Body of pancreas (tissue), 4 donors: ENCODE measurements around the gene TSPAN4. TPM values are rescaled to one million over a fixed set of nuclear protein-coding genes. Genes with fewer than 3 reads are reported as not detected.

Source experiments
- ATAC-seq: fragments of 150-250 bp; one replicate; pipeline ENCODE4 v1.9.1; 2016
- DNase-seq, 4 donors: peaks; one replicate each; pipeline ENCODE4 v3.0.0-alpha.2; 2019
- H3K27ac ChIP-seq, 4 donors: fragments of 200-600 bp; sonication (generic); 1 replicate in 3 of 4; 2 replicates in 1 of 4; pipeline versions ENCODE4 v1.5.1 to v1.6.1; 2016 to 2019; ENCODE audit warnings: mild to moderate bottlenecking in 1 of 4, mixed read lengths in 1 of 4, moderate library complexity in 1 of 4
- H3K27me3 ChIP-seq, 2 donors: fragments of 200-600 bp; sonication (generic); one replicate each; pipeline ENCODE4 v1.6.0; 2016; ENCODE audit warnings: mild to moderate bottlenecking in 1 of 2
- H3K36me3 ChIP-seq, 2 donors: fragments of 200-600 bp; sonication (generic); replicated peaks in 1 of 2; 2 replicates each; pipeline ENCODE4 v1.5.1; 2016; ENCODE audit warnings: low read depth in 2 of 2; ENCODE audit not compliant: insufficient read depth in 1 of 2
- H3K4me1 ChIP-seq: fragments of 200-600 bp; sonication (generic); one replicate; pipeline ENCODE4 v1.6.0; 2016
- H3K4me3 ChIP-seq, 2 donors: fragments of 200-600 bp; sonication (generic); 1 replicate in 1 of 2; 2 replicates in 1 of 2; pipeline ENCODE4 v1.5.1; 2016 to 2019
- H3K9me3 ChIP-seq, 3 donors: fragments of 200-600 bp; sonication (generic); 1 replicate in 2 of 3; 2 replicates in 1 of 3; pipeline ENCODE4 v1.5.1; 2016
- POLR2A ChIP-seq, 3 donors: fragments of 450-650 bp; IDR thresholded peaks; one replicate each; pipeline ENCODE4 v1.6.1; 2016; ENCODE audit warnings: antibody characterized with exemption in 3 of 3, mild to moderate bottlenecking in 2 of 3
- WGBS, 2 donors: methylation state at CpG; one replicate each; pipeline ENCODE4 v1.1.5; 2017; 5-methylcytosine and 5-hydroxymethylcytosine counted together
- intact Hi-C: fragments of 100-400 bp; cut with DNase I; formaldehyde crosslinking; loops from one replicate; pipeline ENCODE4 v1.15.1; 2023
- total RNA-seq, 2 donors: library from RNA; depleted of rRNA; stranded (reverse); fragments of >200 nt; gene quantifications; one replicate each; pipeline ENCODE4 v1.1.0, GENCODE V29; 2016
- TF ChIP-seq, protein P1 (sequence below), 7 experiments: fragments of 450-650 bp in 4 of 7; fragments of 200-600 bp in 3 of 7; sonication (generic) in 3 of 7; IDR thresholded peaks; one replicate each; pipeline ENCODE4 v1.5.1; 2016 to 2019; ENCODE audit warnings: antibody characterized with exemption in 7 of 7

Gene TSPAN4
- total RNA-seq, 2 donors from 2014 or later, result 44.9 to 87.7 TPM

DNA sequence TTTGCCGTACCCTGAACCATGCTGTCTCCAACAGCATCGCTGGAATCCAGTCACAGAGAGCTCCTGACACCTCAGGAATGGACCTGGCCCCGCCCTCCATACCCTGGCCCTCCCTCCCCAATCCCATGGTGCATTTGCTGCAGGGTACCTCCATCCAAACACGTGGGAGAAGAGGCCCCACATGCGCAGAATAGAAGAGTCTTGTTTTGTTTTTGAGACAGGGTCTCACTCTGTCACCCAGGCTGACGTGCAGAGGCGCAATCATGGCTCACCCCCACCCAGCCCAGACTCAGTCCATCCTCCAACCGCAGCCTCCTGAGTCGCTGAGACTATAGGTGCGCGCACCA is 26.2 kb upstream of the TSPAN4 start:
- WGBS, 2 donors, result 86 to 87% methylated on average over 8 to 11 of the region's 11 CpGs
- no peaks in the 10 kb centered on the region for H3K9me3 ChIP-seq
- H3K4me1 ChIP-seq, result peaks cover 27% of the 10 kb centered on the region
- H3K36me3 ChIP-seq, result peaks cover 0 to 12% of the 10 kb centered on the region in 2 donors
- H3K4me3 ChIP-seq, result no peak overlapping the region
- DNase-seq, result no peak
- intact Hi-C loops, result no loop called here
- ATAC-seq, result no peak
- TF ChIP-seq POLR2A (IDR thresholded peaks at IDR 0.05), result no peak
- TF ChIP-seq, protein P1, sequence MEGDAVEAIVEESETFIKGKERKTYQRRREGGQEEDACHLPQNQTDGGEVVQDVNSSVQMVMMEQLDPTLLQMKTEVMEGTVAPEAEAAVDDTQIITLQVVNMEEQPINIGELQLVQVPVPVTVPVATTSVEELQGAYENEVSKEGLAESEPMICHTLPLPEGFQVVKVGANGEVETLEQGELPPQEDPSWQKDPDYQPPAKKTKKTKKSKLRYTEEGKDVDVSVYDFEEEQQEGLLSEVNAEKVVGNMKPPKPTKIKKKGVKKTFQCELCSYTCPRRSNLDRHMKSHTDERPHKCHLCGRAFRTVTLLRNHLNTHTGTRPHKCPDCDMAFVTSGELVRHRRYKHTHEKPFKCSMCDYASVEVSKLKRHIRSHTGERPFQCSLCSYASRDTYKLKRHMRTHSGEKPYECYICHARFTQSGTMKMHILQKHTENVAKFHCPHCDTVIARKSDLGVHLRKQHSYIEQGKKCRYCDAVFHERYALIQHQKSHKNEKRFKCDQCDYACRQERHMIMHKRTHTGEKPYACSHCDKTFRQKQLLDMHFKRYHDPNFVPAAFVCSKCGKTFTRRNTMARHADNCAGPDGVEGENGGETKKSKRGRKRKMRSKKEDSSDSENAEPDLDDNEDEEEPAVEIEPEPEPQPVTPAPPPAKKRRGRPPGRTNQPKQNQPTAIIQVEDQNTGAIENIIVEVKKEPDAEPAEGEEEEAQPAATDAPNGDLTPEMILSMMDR (IDR thresholded peaks at IDR 0.05), result no peak
- H3K27ac ChIP-seq, result no peak overlapping the region
- H3K27me3 ChIP-seq, result no peaks in the 10 kb centered on the region

DNA sequence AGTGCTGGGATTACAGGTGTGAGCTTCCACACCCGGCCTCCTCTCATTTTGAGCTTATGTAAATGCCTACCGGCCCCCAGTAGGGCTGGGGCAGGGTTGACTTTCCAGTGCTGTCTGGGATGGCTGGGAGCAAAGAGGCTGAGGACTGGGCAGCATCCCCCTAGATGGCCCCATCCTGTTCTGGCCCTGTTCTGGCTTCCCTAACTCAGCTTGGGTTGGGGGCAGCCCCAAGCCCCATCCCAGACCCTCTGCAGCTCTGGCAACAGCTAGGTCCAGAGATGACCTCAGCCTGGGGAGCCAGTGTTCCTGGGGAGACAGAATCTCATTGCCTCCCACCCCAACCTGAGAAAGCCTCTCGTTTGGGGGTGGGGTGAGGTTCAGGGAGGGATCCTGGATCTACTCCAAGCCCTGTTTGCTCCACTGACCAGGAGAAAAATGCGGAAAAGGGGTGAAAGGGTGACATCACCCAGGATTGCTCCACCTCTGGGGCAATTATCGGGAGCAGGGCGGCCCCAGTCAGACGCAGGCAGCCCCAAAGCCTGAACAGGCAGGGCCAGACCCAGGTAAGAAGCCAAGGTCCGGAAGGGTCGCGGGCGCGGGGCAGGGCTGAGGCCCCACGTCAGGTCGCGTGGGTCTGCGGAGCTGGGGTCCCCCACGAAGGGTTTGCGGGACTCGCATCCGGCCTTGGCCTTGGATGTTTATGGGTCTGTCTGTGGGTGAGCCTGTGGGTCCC is 24.1 kb upstream of the TSPAN4 start, which contains the start of gene PNPLA2:
Gene PNPLA2 (plus strand): TSS at position 519 of the 733 bp plus-strand sequence. CDS start 805 bp downstream, outside the sequence.
- Histone ChIP-seq H3K4me3 (peak within 1 kb of the TSS; percentile 39 to 91), H3K36me3 (peaks cover 0 to under 1% of the 10 kb centered on the region in 2 donors), H3K9me3 (no peaks in the 10 kb centered on the region), H3K4me1 (peaks cover 44% of the 10 kb centered on the region), H3K27me3 (no peaks in the 10 kb centered on the region), H3K27ac (peak within 1 kb of the TSS; percentile 92 to 100 (median 98))
- WGBS, 2 donors, result 22 to 28% methylated on average over 3 to 20 of the region's 20 CpGs
- TF ChIP-seq POLR2A (IDR thresholded peaks at IDR 0.05), result peak; percentile 72 to 87 (median 72)
- TF ChIP-seq, protein P1 (IDR thresholded peaks at IDR 0.05), result no peak
- DNase-seq (peak; percentile 64 to 79 (median 72)), ATAC-seq (peak; percentile 13)
- intact Hi-C loops, result no loop called here

DNA sequence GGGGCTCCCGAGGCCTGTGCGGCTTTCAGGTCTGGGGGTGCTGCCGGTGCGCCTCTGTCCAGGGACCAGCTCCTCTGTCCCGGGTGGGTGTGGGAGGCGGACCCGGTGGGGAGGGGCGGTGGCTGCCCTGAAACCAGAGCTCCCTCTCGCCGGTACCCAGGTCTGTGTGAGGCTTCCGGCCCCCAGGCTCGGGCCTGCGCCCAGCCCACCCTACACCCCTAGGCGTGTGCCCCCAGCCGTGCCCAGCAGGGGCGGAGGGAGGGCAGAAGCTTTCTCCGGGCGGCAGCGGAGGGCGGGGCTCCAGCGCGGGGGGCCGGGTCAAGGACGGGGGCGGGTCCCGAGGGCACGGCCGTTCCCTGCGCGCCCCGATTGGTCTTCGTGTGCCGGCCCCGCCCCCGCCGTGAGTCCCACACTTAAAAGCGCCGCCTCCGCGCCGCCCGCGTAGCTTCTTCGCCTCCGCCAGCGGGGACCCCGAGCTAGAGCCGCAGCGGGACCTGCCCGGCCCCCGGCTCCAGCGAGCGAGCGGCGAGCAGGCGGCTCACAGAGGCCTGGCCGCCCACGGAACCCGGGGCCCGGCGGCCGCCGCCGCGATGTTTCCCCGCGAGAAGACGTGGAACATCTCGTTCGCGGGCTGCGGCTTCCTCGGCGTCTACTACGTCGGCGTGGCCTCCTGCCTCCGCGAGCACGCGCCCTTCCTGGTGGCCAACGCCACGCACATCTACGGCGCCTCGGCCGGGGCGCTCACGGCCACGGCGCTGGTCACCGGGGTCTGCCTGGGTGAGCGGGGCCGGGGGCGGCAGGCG is 23.3 kb upstream of the TSPAN4 start:
- H3K36me3 ChIP-seq, result peaks cover 0 to 2% of the 10 kb centered on the region in 2 donors
- intact Hi-C loops, result no loop called here
- ATAC-seq (peak; percentile 72), DNase-seq (peak; percentile 94 to 96 (median 95))
- peak; percentile 69 to 97 (median 72) for TF ChIP-seq POLR2A (IDR thresholded peaks at IDR 0.05)
- TF ChIP-seq, protein P1 (IDR thresholded peaks at IDR 0.05), result peak in 5 of 7 experiments; percentile 7 to 44 (median 39)
- WGBS, 2 donors, result 2% methylated on average over 41 of the region's 96 CpGs; no CpG with 5 or more reads in 1 of the 2 donors
- H3K9me3 ChIP-seq, result no peaks in the 10 kb centered on the region
- H3K4me1 ChIP-seq, result peaks cover 52% of the 10 kb centered on the region
- peak overlapping the region; percentile 39 to 91 for H3K4me3 ChIP-seq
- H3K27ac ChIP-seq, result peak overlapping the region; percentile 92 to 100 (median 98)
- no peaks in the 10 kb centered on the region for H3K27me3 ChIP-seq

DNA sequence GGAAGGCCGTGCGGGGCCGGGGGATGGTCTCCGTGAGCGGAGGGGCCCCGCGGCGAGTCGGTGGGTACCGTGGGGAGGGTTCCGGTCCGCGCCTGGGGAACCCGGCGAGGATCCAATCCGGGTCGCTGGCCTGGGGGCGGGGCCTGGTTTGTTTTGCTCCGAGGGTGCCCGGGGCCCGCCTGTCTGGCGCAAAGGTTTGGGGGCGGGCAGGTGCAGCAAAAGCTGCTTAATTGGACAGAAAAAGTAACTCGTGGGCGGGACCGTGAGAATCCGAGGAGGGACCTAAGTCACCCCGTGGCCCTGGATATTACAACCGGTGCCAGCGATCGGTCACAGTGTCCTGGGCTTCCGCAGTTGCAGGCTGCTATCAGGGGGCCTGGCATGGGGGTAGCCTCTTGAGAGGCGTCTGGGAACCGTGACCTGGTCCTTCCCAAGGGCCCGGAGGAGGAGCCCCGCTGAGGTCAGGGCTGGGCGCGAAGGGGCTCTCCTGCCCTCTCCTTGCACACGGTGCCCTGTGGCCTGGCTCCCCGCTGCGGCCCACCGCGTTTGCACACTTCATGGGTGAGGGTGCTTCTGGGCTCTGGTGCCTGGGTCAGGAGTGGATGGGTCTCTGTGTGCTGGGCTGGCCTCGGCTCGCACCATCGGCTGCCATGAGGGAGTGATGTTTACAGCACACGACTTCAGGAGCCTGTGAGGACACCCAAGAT is 22.6 kb upstream of the TSPAN4 start:
- Histone ChIP-seq H3K9me3 (no peaks in the 10 kb centered on the region), H3K4me3 (peak overlapping the region; percentile 39 to 91), H3K36me3 (peaks cover 0 to 2% of the 10 kb centered on the region in 2 donors), H3K27ac (peak overlapping the region; percentile 92 to 100 (median 98)), H3K27me3 (no peaks in the 10 kb centered on the region), H3K4me1 (peaks cover 60% of the 10 kb centered on the region)
- DNase-seq, result peak; percentile 95 to 98 (median 98)
- peak; percentile 84 to 90 (median 87) for TF ChIP-seq POLR2A (IDR thresholded peaks at IDR 0.05)
- TF ChIP-seq, protein P1 (IDR thresholded peaks at IDR 0.05), result no peak
- ATAC-seq, result peak; percentile 65
- WGBS, 2 donors, result 2 to 6% methylated on average over 6 to 47 of the region's 47 CpGs
- intact Hi-C loops, result no loop called here
